DMS 273 treated with DMSO at 0.1 percent for 48 hours (cell line): ENCODE results near the gene NOX5.
A peak's percentile ranks its signal among the peaks of the same experiment; 100 is the strongest.

Experiments used
- DNase-seq: peaks from one replicate; lab custom pipeline; 2025; lab: John Stamatoyannopoulos, UW

NOX5 gene

GRCh38 chr15:69081310-69082004, 67.0 kb downstream of the NOX5 start:
- no peak for DNase-seq

DNA sequence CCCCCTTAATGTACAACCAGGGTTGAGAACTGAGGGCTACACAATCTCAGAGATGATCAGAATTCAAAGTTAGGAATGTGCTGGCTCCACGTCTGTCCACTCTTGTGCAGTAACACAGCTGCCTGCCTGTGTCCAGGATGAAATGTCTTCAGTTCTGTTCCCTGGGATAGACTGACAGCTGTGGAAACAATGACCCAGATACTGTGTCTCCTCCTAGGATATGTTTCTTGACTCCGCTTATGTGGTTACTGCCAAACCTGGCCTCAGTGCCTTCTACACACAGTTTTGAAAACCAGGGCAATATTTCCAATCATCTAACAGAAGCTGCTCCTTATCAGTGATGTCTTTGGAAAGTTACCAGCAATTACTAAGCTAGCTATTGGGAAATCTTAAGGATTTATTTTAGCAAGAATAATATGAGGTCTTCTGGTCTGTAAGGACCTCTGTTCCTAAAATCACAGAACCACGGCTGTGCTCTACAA, 67.6 kb downstream of the NOX5 start:
- no peak for DNase-seq

DNA sequence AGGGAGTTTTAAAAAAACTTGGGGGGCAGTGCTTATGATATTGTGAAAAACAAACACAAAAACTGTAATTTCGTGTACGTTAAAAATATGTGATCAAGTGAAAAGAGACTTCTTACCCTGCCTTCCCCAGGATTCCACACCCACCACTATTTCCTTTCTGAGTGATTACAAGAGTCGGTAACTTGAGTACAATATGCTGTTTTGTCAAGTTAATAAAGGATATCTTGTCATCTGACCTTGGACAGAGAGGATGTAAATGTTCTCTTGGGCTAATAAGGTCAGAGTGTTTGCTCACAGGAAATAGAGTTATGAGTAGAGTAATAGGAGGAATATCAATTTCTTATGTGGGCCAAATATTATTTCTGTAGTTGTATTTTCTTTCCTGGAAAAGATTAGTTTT, 68.1 kb downstream of the NOX5 start:
- no peak for DNase-seq

DNA sequence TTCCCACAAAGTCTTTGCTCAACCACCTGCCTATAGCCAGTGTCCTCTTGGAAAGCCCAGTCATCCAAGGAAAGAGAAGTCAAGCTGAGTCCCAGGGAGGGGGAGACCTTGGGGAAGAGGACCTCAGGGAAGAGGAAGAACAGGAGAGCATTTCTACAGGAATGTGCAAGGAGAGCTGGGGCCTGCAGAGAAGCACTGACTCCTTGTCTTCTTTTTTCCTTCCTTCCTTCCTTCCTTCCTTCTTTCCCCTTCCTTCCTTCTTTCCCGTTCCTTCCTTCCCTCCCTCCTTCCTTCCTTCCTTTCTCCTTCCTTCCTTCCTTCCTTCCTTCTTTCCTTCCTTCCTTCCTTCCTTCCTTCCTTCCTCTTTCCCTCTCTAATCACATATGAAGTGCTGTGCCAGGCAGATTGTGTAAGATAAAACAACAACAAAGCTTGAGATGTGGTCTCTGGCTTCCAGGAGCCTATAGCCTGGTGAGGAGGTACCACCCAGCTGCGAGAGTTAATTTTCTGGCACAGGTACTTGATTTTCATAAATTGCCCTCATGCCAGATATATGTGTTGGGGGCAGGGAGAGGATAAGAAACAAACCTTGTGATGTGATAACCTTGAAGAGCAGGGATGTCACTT, 70.0 kb downstream of the NOX5 start:
- DNase-seq: no peak

DNA sequence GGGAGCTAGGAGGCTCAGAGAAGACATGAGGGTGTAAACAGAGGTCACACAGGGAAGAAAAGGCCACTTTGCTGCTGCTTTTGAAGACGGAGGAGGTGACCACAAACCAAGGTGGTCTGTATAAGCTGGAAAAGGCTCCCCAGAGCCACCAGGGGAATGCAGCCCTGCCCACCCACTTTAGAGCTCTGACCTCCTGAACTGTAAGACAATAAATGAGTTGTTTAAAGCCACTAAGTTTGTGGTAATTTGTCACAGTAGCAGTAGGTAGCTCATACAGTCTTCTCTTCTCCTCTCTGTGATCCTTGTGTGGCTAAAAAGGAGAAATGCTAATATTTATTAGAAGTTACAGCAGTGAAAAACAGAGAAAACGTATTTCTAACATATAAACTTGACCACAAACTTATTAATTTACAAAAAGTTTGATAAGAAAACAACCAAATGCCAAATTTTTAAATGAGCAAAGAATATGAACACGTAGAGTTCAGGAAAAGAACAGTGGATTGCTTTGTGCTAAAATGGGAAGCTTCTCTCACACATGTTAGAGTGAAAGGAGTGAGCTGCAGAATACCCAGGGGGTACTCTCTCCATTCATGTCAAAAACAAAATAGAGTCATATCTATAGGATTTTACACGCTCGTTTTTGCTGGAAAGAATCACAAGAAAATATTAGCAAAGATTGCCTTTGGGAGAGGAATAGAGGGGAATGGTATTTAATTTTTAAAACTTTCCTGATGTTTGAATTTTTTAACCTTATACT, 71.0 kb downstream of the NOX5 start:
- no peak for DNase-seq

GRCh38 chr15:69086427-69087204, 72.1 kb downstream of the NOX5 start:
- no peak for DNase-seq

DNA sequence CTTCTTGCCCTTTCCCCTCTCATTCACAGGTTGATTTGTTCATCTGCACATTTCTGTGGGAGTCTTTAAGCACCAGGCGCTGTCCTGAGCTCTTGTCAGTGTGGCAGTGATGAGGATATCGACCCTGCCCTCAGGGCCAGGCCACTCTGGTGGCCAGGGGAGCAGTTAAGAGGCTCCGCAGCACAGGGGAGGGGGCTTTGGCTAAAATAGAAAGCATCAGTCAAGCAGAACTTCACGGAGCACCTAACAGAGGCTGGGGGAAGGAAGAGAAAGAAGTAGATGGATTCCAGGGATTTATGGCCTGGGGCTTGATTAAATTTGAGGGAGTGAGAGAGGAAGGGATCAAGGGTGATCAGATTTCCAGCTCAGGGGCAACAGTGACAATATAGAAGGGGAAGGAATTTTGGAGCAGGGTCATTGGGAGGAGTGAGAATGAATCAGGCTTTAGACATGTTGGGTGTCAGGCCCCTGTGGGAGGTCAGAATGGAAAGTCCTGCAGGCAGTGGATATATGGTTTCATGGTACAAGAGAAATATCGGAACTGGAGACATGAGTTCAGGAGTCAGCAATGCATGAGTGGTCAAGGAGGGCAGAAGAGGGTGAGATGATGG, 73.0 kb downstream of the NOX5 start:
- DNase-seq: no peak

DNA sequence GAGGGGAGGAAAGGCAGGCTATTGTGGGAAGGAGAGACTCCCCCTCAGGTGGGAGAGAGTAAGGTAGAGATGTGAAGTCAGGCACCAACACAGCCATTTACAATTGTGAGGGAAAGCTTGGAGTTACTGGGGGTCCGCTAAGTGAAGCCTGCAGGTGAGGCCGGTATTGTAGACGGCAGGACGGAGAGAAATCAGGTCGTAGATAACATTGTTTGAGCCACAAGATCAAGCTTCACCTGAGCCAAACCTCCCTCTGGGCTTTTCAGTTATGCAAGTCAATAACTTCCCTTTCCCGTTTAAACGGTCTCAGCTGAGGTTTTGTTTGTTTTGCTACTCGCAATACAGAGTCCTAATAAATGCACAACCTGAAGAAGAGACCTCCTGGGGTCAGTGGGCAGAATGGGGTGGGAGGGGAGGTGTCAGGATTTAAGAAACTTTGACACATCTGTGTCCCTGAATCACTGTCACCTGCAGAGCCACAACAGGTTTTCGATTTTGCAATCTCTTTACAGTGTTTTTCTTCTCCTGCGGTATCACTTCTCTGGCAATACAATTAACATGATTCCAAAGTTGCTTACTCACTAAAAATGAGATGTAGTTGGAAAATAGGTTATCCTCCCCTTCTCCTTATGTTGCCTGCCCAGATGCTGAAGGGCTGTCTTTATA, 73.9 kb downstream of the NOX5 start:
- DNase-seq: no peak

DNA sequence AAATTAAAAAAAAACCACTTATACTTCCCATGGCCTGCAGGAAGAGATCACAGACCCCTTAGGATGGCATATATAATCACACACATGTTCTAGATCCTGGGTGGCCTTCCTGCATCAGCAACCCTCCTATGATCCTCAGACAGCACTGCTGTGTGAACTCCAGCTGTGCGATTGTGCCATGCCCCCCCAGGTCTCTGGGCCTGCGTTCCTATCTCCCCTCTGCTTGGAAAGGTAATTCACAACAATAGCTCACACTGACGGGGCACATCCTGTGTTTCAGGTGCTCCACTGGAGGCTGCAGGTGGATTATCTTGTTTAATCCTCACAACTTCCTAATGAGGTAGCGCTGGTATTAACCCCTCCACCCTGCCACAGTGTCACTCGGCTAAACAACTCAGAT, 74.8 kb downstream of the NOX5 start:
- DNase-seq: no peak

DNA sequence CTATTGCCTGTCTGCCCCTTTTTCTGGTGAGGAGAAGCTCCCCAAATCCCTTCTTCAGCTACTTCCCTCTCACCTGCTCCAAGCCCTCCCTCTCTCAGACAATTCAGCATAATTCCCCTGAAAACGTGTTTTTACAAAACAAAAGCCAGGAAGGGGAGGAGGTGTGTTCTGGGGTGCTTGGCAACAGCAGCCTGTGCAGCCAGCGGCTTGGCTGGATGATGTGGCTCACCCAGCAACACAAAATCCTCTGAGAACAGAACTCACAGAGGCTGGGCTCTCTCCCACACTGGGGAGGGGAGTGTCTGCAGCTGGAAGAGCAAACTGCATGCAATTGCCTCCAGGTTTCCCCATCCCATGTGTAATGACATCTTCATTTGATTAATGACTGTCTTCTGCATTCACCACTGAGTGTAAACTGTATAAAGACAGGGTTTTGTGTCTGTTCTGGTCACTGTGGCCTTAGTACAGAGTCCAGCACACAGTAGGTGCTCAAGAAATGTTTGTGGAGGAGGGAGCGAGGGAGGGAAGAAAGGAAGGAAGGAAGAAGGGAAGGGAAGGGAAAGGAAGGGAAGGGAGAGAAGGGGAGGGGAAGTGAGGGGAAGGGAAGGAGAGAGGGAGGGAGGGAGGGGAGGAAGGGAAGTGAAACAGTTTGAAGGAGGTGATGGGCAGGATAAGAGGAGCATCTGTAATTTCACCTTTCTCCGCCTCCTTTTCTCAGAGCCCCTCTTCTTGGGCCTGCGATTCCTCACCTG, 75.9 kb downstream of the NOX5 start:
- DNase-seq: no peak

DNA sequence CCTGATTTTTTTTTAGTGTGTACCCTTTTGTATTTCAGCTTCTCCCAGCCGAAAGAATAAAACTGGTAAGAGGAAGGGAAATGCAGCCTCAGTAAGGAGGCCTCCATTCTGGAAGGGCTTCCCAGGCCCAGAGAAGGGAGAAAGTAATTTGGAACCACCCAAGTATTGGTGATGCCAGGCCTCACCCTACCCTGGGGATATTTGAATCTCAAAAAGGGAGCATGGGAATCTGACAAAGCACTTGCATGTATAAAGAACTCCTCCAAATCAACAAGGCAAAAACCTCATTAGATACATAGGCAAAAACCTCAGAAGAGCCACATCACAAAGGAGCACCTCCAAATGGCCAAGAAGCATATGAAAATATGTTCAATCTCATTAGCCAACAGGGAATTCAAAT, 77.2 kb downstream of the NOX5 start:
- no peak for DNase-seq

DNA sequence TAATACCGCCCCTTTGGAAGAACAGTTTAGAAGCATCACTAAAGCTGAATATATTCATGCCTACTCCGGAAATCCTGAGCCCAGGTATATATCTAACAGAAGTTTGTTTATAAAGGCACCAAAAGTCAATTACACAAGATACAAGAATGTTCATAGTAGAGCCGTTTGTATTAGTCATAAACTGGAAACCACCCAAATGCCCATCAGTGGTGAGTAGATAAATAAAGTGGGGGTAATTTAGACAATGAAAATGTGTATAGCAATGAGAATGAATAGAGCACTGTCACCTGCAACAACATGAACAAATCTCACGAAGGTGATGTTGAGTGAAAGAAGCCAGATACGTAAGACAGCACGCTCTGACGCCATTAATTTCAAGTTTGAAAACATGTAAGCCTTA, 77.7 kb downstream of the NOX5 start:
- no peak for DNase-seq

DNA sequence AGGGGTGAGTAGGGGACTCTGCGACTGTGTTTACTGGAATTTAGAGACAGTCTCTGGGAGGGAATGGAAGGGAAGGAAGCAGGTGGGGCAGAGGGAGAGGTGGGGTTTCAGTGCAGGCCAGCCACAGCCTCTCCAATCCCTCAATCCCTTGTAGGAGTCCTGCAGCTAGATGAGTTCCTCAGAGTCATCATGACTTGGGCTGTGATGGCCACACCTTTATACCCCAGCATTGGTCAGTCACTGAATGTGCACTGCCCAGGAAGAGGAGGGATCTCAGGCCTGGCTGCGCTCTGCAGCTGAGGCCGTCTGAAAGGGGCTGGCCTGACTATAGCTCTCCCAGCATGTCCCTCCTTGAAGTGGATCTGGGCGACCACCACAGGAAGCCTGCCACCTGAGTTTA, 78.6 kb downstream of the NOX5 start:
- no peak for DNase-seq

DNA sequence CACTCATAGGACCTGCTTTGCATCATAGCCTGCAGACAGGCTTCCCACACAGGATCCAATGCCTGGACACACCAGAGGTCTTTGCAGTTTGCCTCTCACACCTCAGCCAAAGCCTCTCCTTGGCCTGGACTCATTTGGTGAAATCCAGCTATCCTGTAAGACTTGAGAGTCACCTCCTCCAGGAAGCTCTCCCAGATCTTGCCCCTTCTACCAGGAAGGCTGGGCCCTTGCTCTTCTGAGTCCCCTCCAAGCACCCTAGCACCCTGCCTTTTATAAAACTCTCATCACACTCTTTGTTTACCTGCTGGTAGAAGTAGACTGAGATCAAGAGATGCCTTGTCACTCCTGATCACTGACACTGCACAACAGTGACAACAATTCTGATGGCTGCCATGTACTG, 79.1 kb downstream of the NOX5 start:
- no peak for DNase-seq

- DNase-seq: no peak
Measured at GRCh38 chr15:69094124-69094921, 79.8 kb downstream of the NOX5 start.

GRCh38 chr15:69095274-69095673, 80.8 kb downstream of the NOX5 start:
- DNase-seq: no peak

DNA sequence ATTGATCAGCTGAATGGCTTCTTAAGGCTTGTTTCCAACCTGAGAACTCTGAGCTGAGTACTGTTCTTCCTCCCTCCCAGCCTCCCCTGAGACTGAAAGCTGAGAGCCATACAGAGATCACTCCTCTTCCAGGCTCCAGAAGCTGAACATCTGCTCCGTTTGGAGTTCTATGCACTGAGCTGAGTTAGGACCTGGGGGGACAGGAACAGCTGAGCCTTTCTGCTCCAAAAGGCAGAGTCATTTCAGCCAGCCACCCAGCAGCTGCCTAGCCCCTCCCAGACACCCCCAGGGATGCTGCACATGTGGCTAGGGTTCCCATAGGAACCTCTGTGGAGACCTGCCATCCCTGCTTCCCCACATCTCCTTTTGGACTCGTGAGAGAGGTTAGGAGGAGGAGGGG, 81.7 kb downstream of the NOX5 start:
- DNase-seq: peak; percentile 81

DNA sequence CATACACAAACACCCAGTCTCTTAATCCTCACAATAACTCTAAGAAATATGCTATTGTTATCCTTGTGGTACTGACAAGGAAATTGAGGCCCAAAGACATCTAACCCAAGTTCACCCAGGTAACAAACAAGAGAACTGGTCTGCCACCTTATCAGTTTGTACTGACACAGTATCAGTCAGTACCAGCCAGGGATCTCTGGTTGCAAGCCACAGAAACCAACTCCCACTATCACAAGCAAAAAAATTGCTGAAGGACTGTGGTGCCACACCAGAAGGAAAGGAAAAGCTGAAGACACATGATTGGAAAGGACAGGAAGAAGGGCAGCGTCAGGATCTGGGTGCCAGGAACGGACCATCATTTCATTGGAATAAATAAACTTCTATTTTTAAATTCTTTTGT, 82.1 kb downstream of the NOX5 start:
- DNase-seq: no peak

GRCh38 chr15:69098771-69099170, 84.3 kb downstream of the NOX5 start:
- DNase-seq: peak; percentile 36

DNA sequence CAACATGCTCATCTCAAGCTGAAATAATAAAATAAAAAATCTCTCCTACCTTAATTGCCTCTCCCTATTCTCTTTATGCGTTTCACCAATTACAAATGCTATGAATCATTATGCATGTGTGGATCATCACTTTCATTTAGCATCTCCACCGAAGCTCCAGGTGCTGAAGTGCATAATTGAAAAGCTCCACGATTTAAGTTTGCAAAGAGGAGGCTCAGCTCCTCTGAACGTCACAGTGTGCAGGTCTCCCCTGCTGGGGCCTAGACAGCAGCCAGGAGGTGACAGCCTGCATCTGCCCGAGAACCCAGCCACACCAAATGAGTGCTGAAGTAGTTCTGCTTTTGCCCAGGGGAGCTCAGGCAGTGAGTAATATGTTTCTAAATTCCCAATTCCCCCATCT, 85.4 kb downstream of the NOX5 start:
- no peak for DNase-seq
